Activated CD4-positive, CD25-positive, alpha-beta regulatory T cell treated with anti-CD3 and anti-CD28 coated beads, Interleukin-2, amount 50 U/mL, for 24 hours (primary cell): ENCODE measurements around the gene NRXN2.
"Not testable (repeated sequence)": the region's sequence is repeated elsewhere in the genome, so short reads cannot be mapped to it uniquely, and the experiment has no call there.

ENCODE experiments used
- ATAC-seq, 2 donors: fragments of 150-1000 bp; cut with Tn5 transposase; one replicate each; pipeline ENCODE4 v1.10.0; 2021; ENCODE audit warnings: mild to moderate bottlenecking in 1 of 2, moderate library complexity in 1 of 2

The NRXN2 gene

DNA sequence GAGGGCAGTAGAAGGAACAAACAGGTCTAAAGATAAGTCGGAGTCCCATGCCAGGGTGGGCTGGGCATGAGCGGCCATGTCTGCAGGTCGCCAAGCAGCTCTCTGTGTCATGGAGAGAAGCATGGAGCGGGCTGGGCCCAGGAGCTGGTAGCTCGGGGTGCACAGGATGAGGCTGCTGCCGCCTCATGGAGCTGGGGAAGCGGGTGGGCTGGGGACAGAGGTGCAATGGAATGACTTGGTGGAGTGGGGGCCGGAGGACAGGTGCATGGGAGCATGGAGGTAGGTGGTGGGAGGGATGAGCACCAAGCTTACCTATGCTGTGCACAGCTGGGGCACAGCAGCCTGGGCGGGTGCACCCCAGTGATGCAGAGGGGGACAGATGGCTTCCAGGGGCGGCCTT, 3.6 kb downstream of the NRXN2 start:
- ATAC-seq = no peak

DNA sequence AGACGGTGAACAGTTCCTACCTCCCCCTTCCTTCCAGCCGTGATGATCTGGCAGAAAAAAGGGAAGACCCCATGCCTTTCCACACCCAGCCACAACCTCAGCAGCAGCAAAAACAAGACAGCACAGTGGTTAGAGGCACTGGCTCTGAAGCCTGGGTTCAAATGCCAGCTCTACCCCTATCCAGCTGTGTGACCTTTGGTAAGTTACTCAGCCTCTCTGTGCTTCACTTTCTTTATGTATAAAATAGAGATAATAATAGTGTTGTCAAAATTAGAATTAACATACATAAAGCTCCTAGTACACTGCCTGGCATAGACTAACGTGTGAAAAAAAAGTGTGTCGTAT, 4.2 kb downstream of the NRXN2 start:
- ATAC-seq = no peak

- ATAC-seq = no peak
These were observed 4.8 kb downstream of the NRXN2 start for GRCh38 chr11:64718084-64718779.

- ATAC-seq = no peak
These were observed 5.8 kb downstream of the NRXN2 start for GRCh38 chr11:64717268-64717578.

- ATAC-seq = no peak
These were observed 6.3 kb downstream of the NRXN2 start for GRCh38 chr11:64716473-64717267.

DNA sequence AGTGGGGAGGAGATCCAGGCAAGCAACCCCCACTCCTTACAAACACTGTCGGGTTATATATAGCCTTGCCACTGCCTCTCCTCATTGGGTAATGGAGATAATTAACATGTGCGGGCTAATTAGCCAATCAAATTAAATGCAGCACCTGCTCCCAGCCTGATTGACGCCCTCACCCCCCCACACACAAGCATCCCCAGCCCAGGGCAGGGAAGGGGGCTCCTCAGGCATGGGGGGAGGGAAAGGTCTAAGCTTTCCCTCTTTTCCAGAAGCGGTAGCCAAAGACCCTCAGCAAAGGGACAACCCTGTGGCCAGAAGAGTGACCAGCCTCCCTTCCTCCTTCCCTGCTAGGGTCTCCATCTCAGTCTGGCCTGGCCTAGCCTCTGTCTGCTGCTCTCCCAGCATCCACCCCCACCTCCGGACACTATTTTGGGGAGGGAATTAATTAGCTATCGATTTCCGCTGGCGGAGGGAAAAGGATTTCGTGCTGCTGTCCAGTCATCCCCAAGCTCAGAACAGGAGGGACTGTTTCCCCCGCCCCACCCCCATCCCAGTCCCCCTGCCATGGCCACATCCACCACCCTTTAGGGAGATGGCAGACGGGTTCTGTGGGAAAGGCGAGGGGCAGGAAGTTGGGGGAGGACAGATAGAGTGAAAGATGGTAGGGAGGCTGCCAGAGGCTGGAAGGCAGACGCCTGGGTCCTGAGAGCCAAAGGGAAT, 7.1 kb downstream of the NRXN2 start:
- ATAC-seq = no peak

DNA sequence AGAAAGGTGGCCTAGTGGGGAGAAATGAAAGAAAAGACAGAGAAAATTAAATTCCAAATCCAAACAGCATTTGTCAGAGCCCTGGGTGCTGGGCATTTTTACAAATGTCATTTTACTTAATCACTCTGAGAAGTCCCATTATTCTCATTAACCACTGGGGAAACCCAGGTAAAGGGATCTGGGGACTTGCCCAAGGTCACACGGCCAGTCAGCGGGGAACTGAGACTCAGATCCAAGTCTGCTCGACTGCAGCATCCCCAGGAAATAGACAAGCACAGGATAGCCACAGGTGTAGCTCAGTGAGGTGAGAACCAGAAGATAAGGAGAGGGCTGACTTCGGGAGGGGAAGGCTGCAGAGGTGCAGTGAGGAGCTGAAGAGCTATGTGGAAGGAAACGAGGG, 7.9 kb downstream of the NRXN2 start:
- no peak for ATAC-seq

DNA sequence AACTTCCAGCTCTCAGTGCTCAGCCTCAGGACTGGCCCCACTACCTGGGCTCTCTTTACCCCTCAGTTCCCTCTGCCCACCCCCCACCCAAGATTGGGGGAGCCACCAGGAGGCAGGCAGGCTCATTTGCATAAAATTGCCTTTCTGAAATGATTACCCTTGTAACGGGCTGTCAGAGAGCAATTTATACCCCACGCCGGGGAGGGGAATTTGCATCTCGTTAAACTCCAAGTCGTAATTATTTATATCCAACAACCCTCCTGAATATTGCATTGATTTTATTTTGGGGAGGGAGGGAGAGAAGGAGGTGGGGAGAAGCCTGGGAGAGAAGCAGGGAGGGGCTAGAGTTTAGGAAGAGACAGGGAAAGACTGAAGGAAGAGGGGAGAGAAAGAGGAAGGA, 8.3 kb downstream of the NRXN2 start:
- ATAC-seq = no peak

- ATAC-seq = no peak
These were observed 9.1 kb downstream of the NRXN2 start for GRCh38 chr11:64713781-64714363.

DNA sequence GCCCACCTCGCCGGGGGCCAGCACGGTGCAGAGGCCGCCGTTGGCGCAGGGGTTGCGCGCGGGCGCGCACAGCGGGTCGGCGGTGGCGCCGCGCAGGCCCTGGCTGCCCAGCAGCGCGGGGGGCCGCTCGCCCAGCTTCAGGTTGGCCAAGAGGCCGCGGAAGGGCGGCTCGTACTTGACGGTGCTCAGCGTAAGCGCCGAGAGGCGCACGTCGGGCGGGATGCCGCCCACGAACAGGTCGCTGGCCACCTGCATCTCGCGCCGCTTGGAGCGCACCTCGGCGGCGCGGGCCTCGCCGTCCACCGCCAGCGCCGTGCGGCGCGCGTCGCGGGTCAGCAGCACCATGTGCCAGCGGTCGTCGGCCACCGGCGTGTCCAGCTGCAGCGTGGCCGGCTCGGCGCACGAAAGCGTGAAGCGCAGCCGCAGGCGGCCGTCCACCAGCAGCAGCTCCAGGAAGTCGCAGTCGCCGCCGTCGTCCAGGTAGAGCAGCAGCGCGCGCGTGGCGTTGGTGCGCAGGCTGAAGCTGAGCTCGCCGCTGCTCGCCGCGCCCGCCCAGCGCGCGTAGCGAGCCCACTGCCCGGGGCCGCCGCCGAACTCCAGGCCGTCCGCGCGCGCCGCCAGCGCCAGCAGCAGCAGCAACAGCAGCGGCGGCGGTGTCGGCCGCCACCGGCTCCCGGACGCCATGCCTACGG, 9.8 kb downstream of the NRXN2 start:
- no peak for ATAC-seq

- no peak for ATAC-seq
These were observed 10.5 kb downstream of the NRXN2 start for GRCh38 chr11:64712430-64713015.

- no peak for ATAC-seq
These were observed 11.0 kb downstream of the NRXN2 start for GRCh38 chr11:64711956-64712362.

DNA sequence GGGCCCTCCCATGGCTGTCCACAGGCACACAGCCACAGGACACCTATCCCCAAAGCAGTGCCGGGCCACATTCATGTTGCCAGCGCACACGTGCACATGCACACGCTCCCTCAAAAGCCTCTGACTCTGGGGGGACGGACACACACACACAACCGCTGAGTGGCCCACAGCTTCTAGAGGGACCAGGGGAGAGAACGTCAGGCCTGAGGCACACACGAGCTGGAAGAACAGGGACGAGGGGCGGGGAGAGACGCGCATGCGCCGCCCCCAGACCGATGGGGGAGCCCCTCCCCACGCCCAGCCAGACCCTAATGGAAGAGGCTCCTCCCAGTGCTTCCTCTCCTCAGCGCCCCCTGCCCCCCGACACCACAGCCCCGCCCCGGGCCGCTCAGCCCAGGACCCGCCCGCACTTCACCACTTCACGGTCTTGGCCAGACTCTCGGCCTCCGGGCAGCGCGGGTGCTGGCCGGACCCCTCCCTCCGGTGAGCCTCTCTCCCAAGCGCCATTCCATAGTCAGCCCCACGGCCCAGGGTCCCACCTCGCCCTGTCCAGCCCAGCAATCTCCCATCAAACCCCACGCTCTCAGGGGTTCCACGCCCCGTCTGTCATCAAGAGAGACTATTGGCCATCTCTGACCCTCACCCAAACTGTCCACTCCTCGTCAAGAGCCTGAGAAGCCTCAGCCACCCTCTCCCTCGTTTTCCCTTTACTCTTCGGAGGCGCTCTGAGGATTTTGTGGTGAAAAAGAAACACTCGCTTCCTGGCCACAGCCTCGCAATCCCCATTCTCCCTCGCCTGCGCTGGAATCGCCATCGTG, 11.7 kb downstream of the NRXN2 start:
- ATAC-seq = no peak

- no peak for ATAC-seq
These were observed 12.4 kb downstream of the NRXN2 start for GRCh38 chr11:64710418-64711137.

GRCh38 chr11:64705501-64705900, 17.5 kb downstream of the NRXN2 start:
- ATAC-seq = no peak

GRCh38 chr11:64703048-64703447, 19.9 kb downstream of the NRXN2 start:
- no peak for ATAC-seq

DNA sequence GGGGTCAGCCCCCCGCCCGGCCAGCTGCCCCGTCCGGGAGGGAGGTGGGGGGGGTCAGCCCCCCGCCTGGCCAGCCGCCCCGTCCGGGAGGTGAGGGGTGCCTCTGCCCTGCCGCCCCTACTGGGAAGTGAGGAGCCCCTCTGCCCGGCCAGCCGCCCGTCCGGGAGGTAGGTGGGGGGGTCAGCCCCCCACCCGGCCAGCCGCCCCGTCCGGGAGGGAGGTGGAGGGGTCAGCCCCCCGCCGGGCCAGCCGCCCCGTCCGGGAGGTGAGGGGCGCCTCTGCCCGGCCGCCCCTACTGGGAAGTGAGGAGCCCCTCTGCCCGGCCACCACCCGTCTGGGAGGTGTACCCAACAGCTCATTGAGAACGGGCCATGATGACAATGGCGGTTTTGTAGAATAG, 21.0 kb downstream of the NRXN2 start:
- ATAC-seq = not testable (repeated sequence)

- no peak for ATAC-seq
These were observed 24.6 kb downstream of the NRXN2 start for GRCh38 chr11:64698427-64698826.

GRCh38 chr11:64697663-64698375, 25.2 kb downstream of the NRXN2 start:
- no peak for ATAC-seq

DNA sequence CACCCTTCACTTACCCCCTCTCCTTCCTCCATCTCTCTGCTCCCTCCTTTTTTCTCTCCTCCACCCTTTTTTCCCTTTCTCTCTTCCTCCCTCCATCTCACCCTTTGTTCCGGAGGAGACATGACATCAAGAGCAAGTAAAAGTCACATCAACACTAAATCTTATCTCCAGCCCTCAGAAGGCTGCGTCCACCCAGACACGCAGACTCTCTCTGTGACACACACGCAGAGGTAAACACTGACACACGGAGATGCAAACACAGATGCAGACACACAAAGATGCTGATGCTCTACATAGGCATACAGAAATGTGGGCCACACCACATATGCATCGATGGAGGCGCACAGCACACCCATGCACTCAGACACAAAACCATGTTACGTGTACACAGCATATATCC, 27.0 kb downstream of the NRXN2 start:
- ATAC-seq = no peak
